OCI-LY7 (cell line): ENCODE data around the gene PRR12. TPM values are rescaled to one million over a fixed set of nuclear protein-coding genes. Genes with fewer than 3 reads are reported as not detected.

Experiments
- BruUV-seq: library from RNA; stranded (reverse); fragments of 400-500 nt; replicated peaks from 2 replicates; lab custom pipeline; 2021; lab: Mats Ljungman, UMichigan
- CTCF ChIA-PET: fragments of 300-600 bp; sonication (Branson Sonifier 250); formaldehyde crosslinking; loops from one replicate; lab custom pipeline; 2022; ENCODE audit warnings: antibody characterized with exemption; ENCODE audit not compliant: unreplicated experiment; lab: Charles Lee
- POLR2A ChIA-PET: fragments of 300-600 bp; sonication (Branson Sonifier 250); formaldehyde crosslinking; loops from one replicate; lab custom pipeline; 2022; ENCODE audit warnings: antibody characterized with exemption; lab: Charles Lee
- DNase-seq: peaks from one replicate; pipeline ENCODE4 v3.0.0-alpha.2; 2015; ENCODE audit warnings: low spot score
- H2AFZ ChIP-seq: fragments of 200-600 bp; sonication (generic), shearing (Covaris generic); 2 replicates; pipeline ENCODE4 v1.6.1; 2014; ENCODE audit warnings: mild to moderate bottlenecking, antibody characterized with exemption, low read length, moderate library complexity
- H3K27ac ChIP-seq: fragments of 200-600 bp; sonication (generic); 2 replicates; pipeline ENCODE4 v1.5.1; 2014; ENCODE audit warnings: mixed run types, low read depth, mild to moderate bottlenecking, moderate library complexity, low read length, inconsistent platforms; ENCODE audit not compliant: poor library complexity, severe bottlenecking
- H3K36me3 ChIP-seq: fragments of 200-600 bp; sonication (generic); 2 replicates; pipeline ENCODE4 v1.6.1; 2014; ENCODE audit warnings: mild to moderate bottlenecking, antibody characterized with exemption, low read length, moderate library complexity, mixed read lengths; ENCODE audit not compliant: insufficient read depth
- H3K4me1 ChIP-seq: fragments of 200-600 bp; sonication (generic); 2 replicates; pipeline ENCODE4 v1.5.1; 2014; ENCODE audit warnings: mild to moderate bottlenecking, low read length; ENCODE audit not compliant: insufficient read depth, poor library complexity, severe bottlenecking
- H3K4me2 ChIP-seq: fragments of 200-600 bp; sonication (generic); 2 replicates; pipeline ENCODE4 v1.6.1; 2014; ENCODE audit warnings: mild to moderate bottlenecking, low read length
- H3K4me3 ChIP-seq: fragments of 200-600 bp; sonication (generic); 2 replicates; pipeline ENCODE4 v1.5.1; 2014; ENCODE audit warnings: mild to moderate bottlenecking, low read depth, low read length; ENCODE audit not compliant: poor library complexity, severe bottlenecking
- H3K79me2 ChIP-seq: fragments of 200-600 bp; sonication (generic); 2 replicates; pipeline ENCODE4 v1.6.1; 2016; ENCODE audit warnings: low read depth, mild to moderate bottlenecking, low read length, moderate library complexity, mixed read lengths; ENCODE audit not compliant: insufficient read depth
- H3K9me2 ChIP-seq: fragments of 200-600 bp; sonication (generic); 2 replicates; pipeline ENCODE4 v1.6.1; 2016; ENCODE audit warnings: mild to moderate bottlenecking, low read length, mixed read lengths; ENCODE audit not compliant: insufficient read depth
- H3K9me3 ChIP-seq: fragments of 200-600 bp; sonication (generic); 2 replicates; pipeline ENCODE4 v1.6.1; 2014; ENCODE audit warnings: mild to moderate bottlenecking, mixed run types, low read length, mixed read lengths
- H4K20me1 ChIP-seq: fragments of 200-600 bp; sonication (generic); 2 replicates; pipeline ENCODE4 v1.6.1; 2014; ENCODE audit warnings: mild to moderate bottlenecking, antibody characterized with exemption, low read length, moderate library complexity, mixed read lengths; ENCODE audit not compliant: insufficient read depth
- EZH2phosphoT487 ChIP-seq: fragments of 200-600 bp; sonication (generic); IDR thresholded peaks from 2 replicates; pipeline ENCODE4 v1.6.1; 2018; ENCODE audit warnings: low read depth, borderline replicate concordance, mild to moderate bottlenecking, mixed run types, antibody characterized with exemption, low read length, moderate library complexity, mixed read lengths
- intact Hi-C: fragments of 100-400 bp; cut with micrococcal nuclease; formaldehyde crosslinking; loops from one replicate; pipeline ENCODE4 v1.10.0; 2022; ENCODE audit not compliant: unreplicated experiment
- total RNA-seq, 2 experiments: library from RNA; depleted of rRNA in 1 of 2; stranded (reverse); fragments of >200 nt in 1 of 2; shearing (Covaris generic) in 1 of 2; gene quantifications; 2 replicates each; pipeline ENCODE4 v1.2.3, GENCODE V29; 2014 to 2022
- TF ChIP-seq, protein P1 (sequence below): fragments of 200-600 bp; sonication (generic); conservative IDR thresholded peaks from 2 replicates; pipeline ENCODE4 v1.5.1; 2014; ENCODE audit warnings: mild to moderate bottlenecking, antibody characterized with exemption, low read length, moderate library complexity, mixed read lengths

Gene PRR12
- total RNA-seq, 2 experiments from 2014 or later = 6.5 to 32.8 TPM

DNA sequence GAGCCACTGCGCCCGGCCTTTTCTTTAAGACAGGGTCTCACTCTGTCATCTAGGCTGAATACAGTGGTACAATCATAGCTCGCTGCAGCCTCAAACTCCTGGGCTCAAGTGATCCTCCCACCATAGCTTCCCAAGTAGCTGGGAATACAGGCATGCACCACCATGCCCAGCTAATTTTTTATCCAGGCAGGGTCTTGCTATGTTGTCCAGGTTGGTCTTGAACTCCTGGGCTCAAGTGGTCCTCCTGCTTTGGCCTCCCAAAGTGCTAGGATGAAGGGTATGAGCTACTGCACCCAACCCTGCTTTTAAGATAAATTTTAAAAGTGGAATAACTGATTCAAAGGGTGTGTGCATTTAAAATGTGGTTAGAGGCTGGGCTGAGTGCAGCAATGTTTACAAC lies 24.7 kb upstream of the PRR12 start:
- no peak for DNase-seq
- TF ChIP-seq, protein P1, sequence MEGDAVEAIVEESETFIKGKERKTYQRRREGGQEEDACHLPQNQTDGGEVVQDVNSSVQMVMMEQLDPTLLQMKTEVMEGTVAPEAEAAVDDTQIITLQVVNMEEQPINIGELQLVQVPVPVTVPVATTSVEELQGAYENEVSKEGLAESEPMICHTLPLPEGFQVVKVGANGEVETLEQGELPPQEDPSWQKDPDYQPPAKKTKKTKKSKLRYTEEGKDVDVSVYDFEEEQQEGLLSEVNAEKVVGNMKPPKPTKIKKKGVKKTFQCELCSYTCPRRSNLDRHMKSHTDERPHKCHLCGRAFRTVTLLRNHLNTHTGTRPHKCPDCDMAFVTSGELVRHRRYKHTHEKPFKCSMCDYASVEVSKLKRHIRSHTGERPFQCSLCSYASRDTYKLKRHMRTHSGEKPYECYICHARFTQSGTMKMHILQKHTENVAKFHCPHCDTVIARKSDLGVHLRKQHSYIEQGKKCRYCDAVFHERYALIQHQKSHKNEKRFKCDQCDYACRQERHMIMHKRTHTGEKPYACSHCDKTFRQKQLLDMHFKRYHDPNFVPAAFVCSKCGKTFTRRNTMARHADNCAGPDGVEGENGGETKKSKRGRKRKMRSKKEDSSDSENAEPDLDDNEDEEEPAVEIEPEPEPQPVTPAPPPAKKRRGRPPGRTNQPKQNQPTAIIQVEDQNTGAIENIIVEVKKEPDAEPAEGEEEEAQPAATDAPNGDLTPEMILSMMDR = no peak
- no peak for TF ChIP-seq EZH2phosphoT487
- no TSS peak for BruUV-seq
- Histone ChIP-seq H3K9me3 (no peaks in the 10 kb centered on the region), H3K36me3 (peaks cover 4% of the 10 kb centered on the region; the same call in 1 of the 2 replicates), H4K20me1 (no peaks in the 10 kb centered on the region), H3K27ac (no peak overlapping the region), H2AFZ (no peak overlapping the region), H3K4me2 (no peak overlapping the region), H3K4me1 (peaks cover 24% of the 10 kb centered on the region), H3K9me2 (no peaks in the 10 kb centered on the region), H3K79me2 (no peaks in the 10 kb centered on the region), H3K4me3 (no peak overlapping the region)
- CTCF ChIA-PET = no interaction called here
- intact Hi-C loops = no loop called here
- POLR2A ChIA-PET = interaction anchor here (0.8 kb wide), 1 partner anchor 13 kb away, joined by 4 read pairs; no protein-coding TSS in a partner anchor

DNA sequence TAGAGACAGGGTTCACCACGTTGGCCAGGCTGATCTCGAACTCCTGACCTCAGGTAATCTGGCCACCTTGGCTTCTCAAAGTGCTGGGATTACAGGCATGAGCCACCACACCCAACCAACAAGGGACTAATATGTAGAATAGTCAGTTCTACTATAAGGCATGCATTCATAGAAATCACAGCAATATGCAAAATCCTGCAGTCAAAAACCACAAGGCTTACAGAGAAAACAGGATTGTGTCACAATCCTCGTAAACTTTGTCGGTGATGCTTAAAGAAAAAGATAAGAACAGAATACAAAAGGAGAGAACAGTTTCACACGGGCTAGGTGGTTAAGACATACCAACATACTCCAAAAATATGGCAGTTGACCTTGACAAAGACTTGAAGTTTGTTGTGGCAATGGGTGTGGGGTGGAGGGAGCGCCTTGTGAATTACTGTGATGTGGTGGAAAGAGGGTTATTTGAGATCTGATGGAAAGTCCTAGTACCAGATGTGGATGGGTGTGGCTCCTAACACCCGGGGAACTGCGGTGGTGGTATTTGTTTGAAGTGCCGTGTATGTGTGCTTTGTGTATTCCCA lies 23.0 kb upstream of the PRR12 start:
- TF ChIP-seq EZH2phosphoT487 = no peak
- TF ChIP-seq, protein P1 = no peak
- peaks cover 24% of the 10 kb centered on the region for H3K4me1 ChIP-seq
- H3K4me2 ChIP-seq = no peak overlapping the region; the same call in 1 of the 2 replicates
- no peak overlapping the region for H2AFZ ChIP-seq
- peaks cover 4% of the 10 kb centered on the region; the same call in 1 of the 2 replicates for H3K36me3 ChIP-seq
- no peaks in the 10 kb centered on the region for H3K9me2 ChIP-seq
- DNase-seq = no peak
- BruUV-seq = no TSS peak
- H3K9me3 ChIP-seq = no peaks in the 10 kb centered on the region
- POLR2A ChIA-PET = no interaction called here
- CTCF ChIA-PET = no interaction called here
- H3K4me3 ChIP-seq = no peak overlapping the region
- intact Hi-C loops = no loop called here
- no peaks in the 10 kb centered on the region for H4K20me1 ChIP-seq
- no peak overlapping the region for H3K27ac ChIP-seq
- H3K79me2 ChIP-seq = no peaks in the 10 kb centered on the region

DNA sequence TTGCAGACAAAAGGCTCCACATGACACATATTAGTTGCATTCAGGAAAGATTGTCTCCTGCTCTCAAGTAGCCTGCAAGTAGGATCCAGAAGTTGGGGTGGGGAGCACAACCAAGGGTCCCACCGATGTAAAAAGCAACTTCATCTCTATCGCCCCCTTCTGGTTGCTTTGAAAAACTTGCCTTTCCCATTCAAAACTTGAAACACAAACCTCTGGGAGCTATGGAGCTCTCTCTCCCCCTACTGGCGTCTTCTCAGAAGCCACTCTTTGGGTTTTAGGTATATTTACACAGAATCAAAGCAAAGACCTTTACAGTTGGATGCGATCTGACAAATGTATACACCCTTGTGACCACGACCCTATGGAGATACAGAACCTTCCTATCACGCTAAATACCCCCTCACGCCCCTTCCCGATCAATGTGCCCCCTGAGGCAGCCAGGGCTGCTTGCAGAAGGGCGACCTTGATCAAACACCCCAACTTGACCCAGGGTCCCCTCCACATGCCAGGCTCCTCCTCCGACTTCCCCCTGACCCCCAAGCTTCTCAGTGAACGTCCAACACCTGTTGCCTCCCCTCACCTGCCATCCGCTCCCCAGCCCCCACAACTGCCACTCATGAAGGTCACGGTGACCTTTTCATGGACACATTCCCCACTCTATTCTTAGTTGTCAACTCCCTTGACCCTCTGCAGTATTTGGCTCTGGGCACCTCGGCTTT lies 20.7 kb upstream of the PRR12 start:
- intact Hi-C loops = loop anchor here (1.0 to 2.0 kb wide), 2 partner anchors 23 to 67 kb away; no protein-coding TSS in a partner anchor
- H3K4me2 ChIP-seq = peak overlapping the region; percentile 66
- peaks cover 22% of the 10 kb centered on the region for H3K4me1 ChIP-seq
- no peaks in the 10 kb centered on the region for H3K9me2 ChIP-seq
- peak overlapping the region; percentile 45 for H3K27ac ChIP-seq
- TF ChIP-seq, protein P1 = peak; percentile 99
- no peak for TF ChIP-seq EZH2phosphoT487
- ChIA-PET CTCF (interaction anchor here (0.5 to 0.8 kb wide), 2 partner anchors 20 to 22 kb away, joined by 3 to 8 read pairs; no protein-coding TSS in a partner anchor), POLR2A (interaction anchor here (0.6 to 1.0 kb wide), 3 partner anchors 11 to 594 kb away, joined by 3 read pairs; no protein-coding TSS in a partner anchor)
- H3K36me3 ChIP-seq = peaks cover 11% of the 10 kb centered on the region
- DNase-seq = peak; percentile 92
- no peak overlapping the region for H2AFZ ChIP-seq
- H3K9me3 ChIP-seq = no peaks in the 10 kb centered on the region
- no peaks in the 10 kb centered on the region for H4K20me1 ChIP-seq
- peak overlapping the region; percentile 12 for H3K4me3 ChIP-seq
- BruUV-seq = no TSS peak
- no peaks in the 10 kb centered on the region for H3K79me2 ChIP-seq
